ENCODE results near the gene POLR1A.

GRCh38 chr2:86021396-86022378 lies 84.0 kb downstream of the POLR1A start:
- no peak for TF ChIP-seq POLR2A (IDR thresholded peaks at IDR 0.05; ENCODE audit: control extremely low read depth in 1 of 2, low read depth in 2 of 2, low read length in 2 of 2)
- TF ChIP-seq EP300 (IDR thresholded peaks at IDR 0.05; ENCODE audit: borderline replicate concordance in 1 of 2, low read depth in 2 of 2, low read length in 2 of 2) = no peak
- TF ChIP-seq CTCF (IDR thresholded peaks at IDR 0.05; ENCODE audit: control extremely low read depth in 1 of 3, insufficient read depth in 1 of 3, low read depth in 1 of 3, low read length in 3 of 3) = peak in 2 of 3 experiments; percentile 4 to 6; a peak in 3 of 4 replicates
- no peak for TF ChIP-seq TAF1 (IDR thresholded peaks at IDR 0.05; ENCODE audit: low read depth, low read length)
- TF ChIP-seq BRCA1 (IDR thresholded peaks at IDR 0.05; ENCODE audit: low read depth, low read length) = no peak
- no peak for TF ChIP-seq TBP (IDR thresholded peaks at IDR 0.05; ENCODE audit: low read depth, low read length)
- TF ChIP-seq POLR2AphosphoS5 (IDR thresholded peaks at IDR 0.05; ENCODE audit: low read depth, low read length) = no peak
- no peak for TF ChIP-seq ZNF274 (IDR thresholded peaks at IDR 0.05; ENCODE audit: borderline replicate concordance, extremely low read depth, low read length)

All from H1 (cell line).